ENCODE measurements around the gene DTD1. TPM values are rescaled to one million over a fixed set of nuclear protein-coding genes. Genes with fewer than 3 reads are reported as not detected.
"Not testable (repeated sequence)": the region's sequence is repeated elsewhere in the genome, so short reads cannot be mapped to it uniquely, and the experiment has no call there.

Gene DTD1
- total RNA-seq, 1 donor from 2014 or later = 23.7 TPM

GRCh38 chr20:18748987-18749386 is 161.1 kb downstream of the DTD1 start:
- H3K27me3 Mint-ChIP-seq (ENCODE audit: low read depth) = no peaks in the 10 kb centered on the region
- TF ChIP-seq, protein P1, sequence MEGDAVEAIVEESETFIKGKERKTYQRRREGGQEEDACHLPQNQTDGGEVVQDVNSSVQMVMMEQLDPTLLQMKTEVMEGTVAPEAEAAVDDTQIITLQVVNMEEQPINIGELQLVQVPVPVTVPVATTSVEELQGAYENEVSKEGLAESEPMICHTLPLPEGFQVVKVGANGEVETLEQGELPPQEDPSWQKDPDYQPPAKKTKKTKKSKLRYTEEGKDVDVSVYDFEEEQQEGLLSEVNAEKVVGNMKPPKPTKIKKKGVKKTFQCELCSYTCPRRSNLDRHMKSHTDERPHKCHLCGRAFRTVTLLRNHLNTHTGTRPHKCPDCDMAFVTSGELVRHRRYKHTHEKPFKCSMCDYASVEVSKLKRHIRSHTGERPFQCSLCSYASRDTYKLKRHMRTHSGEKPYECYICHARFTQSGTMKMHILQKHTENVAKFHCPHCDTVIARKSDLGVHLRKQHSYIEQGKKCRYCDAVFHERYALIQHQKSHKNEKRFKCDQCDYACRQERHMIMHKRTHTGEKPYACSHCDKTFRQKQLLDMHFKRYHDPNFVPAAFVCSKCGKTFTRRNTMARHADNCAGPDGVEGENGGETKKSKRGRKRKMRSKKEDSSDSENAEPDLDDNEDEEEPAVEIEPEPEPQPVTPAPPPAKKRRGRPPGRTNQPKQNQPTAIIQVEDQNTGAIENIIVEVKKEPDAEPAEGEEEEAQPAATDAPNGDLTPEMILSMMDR (IDR thresholded peaks at IDR 0.05; ENCODE audit: unreplicated experiment) = no peak
- peaks cover 7% of the 10 kb centered on the region for H3K4me1 Mint-ChIP-seq
- H3K36me3 Mint-ChIP-seq = peaks cover 10% of the 10 kb centered on the region
- no peak overlapping the region for H3K4me3 Mint-ChIP-seq
- no peak overlapping the region for H3K27ac Mint-ChIP-seq
- no peaks in the 10 kb centered on the region for H3K9me3 Mint-ChIP-seq
- DNase-seq (ENCODE audit: low spot score in 2 of 2, unreplicated experiment in 2 of 2) = no peak

GRCh38 chr20:18749528-18749927 is 161.7 kb downstream of the DTD1 start:
- H3K36me3 Mint-ChIP-seq = peaks cover 8% of the 10 kb centered on the region
- TF ChIP-seq, protein P1 (IDR thresholded peaks at IDR 0.05; ENCODE audit: unreplicated experiment) = no peak

GRCh38 chr20:18750735-18751134 is 162.9 kb downstream of the DTD1 start:
- Mint-ChIP-seq H3K4me1 (peaks cover 7% of the 10 kb centered on the region), H3K4me3 (no peak overlapping the region), H3K27ac (no peak overlapping the region), H3K9me3 (no peaks in the 10 kb centered on the region), H3K27me3 (ENCODE audit: low read depth) (no peaks in the 10 kb centered on the region), H3K36me3 (peaks cover 3% of the 10 kb centered on the region)
- TF ChIP-seq, protein P1 (IDR thresholded peaks at IDR 0.05; ENCODE audit: unreplicated experiment) = no peak
- no peak for DNase-seq (ENCODE audit: low spot score in 2 of 2, unreplicated experiment in 2 of 2)

More at GRCh38 chr20:18749528-18749927, 161.7 kb downstream of the DTD1 start:
- Mint-ChIP-seq H3K4me3 (no peak overlapping the region), H3K27me3 (ENCODE audit: low read depth) (no peaks in the 10 kb centered on the region), H3K9me3 (no peaks in the 10 kb centered on the region), H3K27ac (no peak overlapping the region), H3K4me1 (peaks cover 7% of the 10 kb centered on the region)
- DNase-seq (ENCODE audit: low spot score in 2 of 2, unreplicated experiment in 2 of 2) = no peak

- Mint-ChIP-seq H3K27me3 (ENCODE audit: low read depth) (no peaks in the 10 kb centered on the region), H3K4me3 (no peak overlapping the region), H3K4me1 (no peaks in the 10 kb centered on the region), H3K36me3 (no peaks in the 10 kb centered on the region), H3K9me3 (peaks cover 10% of the 10 kb centered on the region), H3K27ac (no peak overlapping the region)
- TF ChIP-seq, protein P1 (IDR thresholded peaks at IDR 0.05; ENCODE audit: unreplicated experiment) = no peak
- DNase-seq (ENCODE audit: low spot score in 2 of 2, unreplicated experiment in 2 of 2) = no peak
Measured at GRCh38 chr20:18754030-18754652, 166.3 kb downstream of the DTD1 start.

GRCh38 chr20:18754653-18755045 is 166.8 kb downstream of the DTD1 start:
- Mint-ChIP-seq H3K27me3 (ENCODE audit: low read depth) (no peaks in the 10 kb centered on the region), H3K4me3 (no peak overlapping the region), H3K9me3 (peaks cover 12% of the 10 kb centered on the region), H3K27ac (no peak overlapping the region), H3K36me3 (no peaks in the 10 kb centered on the region), H3K4me1 (no peaks in the 10 kb centered on the region)
- TF ChIP-seq, protein P1 (IDR thresholded peaks at IDR 0.05; ENCODE audit: unreplicated experiment) = no peak
- no peak for DNase-seq (ENCODE audit: low spot score in 2 of 2, unreplicated experiment in 2 of 2)

- not testable (repeated sequence) for H3K27ac Mint-ChIP-seq; H3K36me3 Mint-ChIP-seq; H3K4me1 Mint-ChIP-seq; H3K4me3 Mint-ChIP-seq; DNase-seq (ENCODE audit: low spot score in 2 of 2, unreplicated experiment in 2 of 2); H3K27me3 Mint-ChIP-seq (ENCODE audit: low read depth)
- peaks cover 24% of the 10 kb centered on the region for H3K9me3 Mint-ChIP-seq
Measured at GRCh38 chr20:18760852-18761251, 173.0 kb downstream of the DTD1 start.

Data from mesothelial cell of epicardium (in vitro differentiated cells).